Measurements from ENCODE around the gene HOOK1.
"Not testable (repeated sequence)": the region's sequence is repeated elsewhere in the genome, so short reads cannot be mapped to it uniquely, and the experiment has no call there.

Gene HOOK1

DNA sequence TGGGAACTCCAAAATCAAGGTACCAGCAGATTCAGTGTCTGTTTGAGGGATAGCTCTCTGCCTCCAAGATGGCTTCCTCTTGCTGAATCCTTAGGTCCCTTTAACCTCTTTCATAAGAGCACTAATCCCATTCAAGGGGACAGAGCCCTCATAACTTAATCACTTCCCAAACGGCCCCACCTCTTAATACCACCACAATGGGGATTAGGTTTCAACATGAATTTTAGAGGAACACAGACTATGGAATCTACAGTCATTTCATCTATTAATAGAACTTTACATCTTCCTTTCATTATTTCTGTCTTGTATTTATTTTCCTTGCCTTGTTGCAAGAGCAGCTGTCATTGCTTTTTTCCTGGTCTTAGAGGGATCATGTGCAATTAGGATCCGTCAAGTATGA lies 30.3 kb downstream of the HOOK1 start:
- Histone ChIP-seq H3K4me1 (ENCODE audit: insufficient read depth, low read length) (no peaks in the 10 kb centered on the region), H2AFZ (ENCODE audit: low read depth, low read length) (no peak overlapping the region), H3K36me3 (ENCODE audit: insufficient read depth, low read length) (no peaks in the 10 kb centered on the region), H3K4me3 (ENCODE audit: low read length) (no peak overlapping the region), H3K9me3 (ENCODE audit: low read length) (no peaks in the 10 kb centered on the region), H3K27me3 (ENCODE audit: insufficient read depth, low read length) (peaks cover 8% of the 10 kb centered on the region)

DNA sequence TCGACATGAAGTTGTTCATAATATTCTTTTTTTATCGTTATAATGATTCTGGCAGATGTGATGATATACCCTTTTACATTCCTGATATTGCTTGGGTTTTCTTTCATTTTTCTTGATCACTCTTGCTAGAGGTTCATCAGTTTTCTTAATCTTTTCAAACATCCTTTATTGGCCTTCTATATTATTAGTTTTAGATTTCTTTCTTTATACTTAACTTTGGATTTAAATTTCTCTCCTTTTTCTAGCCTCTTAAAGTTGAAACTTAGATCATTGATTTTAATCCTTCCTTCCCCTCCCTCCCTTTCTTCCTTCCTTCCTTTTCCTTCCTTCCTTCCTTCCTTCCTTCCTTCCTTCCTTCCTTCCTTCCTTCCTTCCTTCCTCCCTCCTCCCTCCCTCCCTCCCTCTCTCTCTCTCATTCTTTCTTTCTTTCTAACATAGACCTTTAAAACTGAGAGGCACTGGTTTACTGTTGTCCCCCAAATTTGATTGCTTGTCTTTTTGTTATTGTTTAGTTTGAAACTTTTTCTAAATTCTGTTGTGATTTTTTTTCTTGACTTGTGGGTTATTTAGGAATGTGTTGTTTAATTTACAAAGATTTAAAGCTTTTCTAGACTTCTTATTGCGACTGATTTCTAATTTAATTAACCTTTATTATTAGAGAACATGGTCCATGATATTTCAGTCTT lies 31.6 kb downstream of the HOOK1 start:
- peaks cover 8% of the 10 kb centered on the region for H3K27me3 ChIP-seq (ENCODE audit: insufficient read depth, low read length)
- H3K9me3 ChIP-seq (ENCODE audit: low read length) = no peaks in the 10 kb centered on the region
- H2AFZ ChIP-seq (ENCODE audit: low read depth, low read length) = no peak overlapping the region
- H3K36me3 ChIP-seq (ENCODE audit: insufficient read depth, low read length) = no peaks in the 10 kb centered on the region
- no peaks in the 10 kb centered on the region for H3K4me1 ChIP-seq (ENCODE audit: insufficient read depth, low read length)
- no peak overlapping the region for H3K4me3 ChIP-seq (ENCODE audit: low read length)

DNA sequence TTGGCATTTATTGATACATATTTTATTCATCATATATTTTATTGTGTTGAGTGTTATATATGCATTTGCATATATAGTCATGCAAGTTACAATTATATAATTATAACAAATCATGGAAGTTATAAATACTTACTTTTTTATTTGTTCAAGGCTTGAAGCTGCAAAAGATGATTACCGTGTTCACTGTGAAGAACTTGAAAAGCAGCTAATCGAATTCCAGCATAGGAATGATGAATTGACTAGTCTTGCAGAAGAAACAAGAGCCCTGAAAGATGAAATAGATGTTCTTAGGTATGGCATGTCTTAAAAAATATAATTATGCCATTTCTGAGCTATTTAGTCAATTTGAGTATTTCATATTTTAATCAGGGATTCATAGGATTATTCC lies 32.1 kb downstream of the HOOK1 start:
- Histone ChIP-seq H3K4me1 (ENCODE audit: insufficient read depth, low read length) (no peaks in the 10 kb centered on the region), H3K4me3 (ENCODE audit: low read length) (no peak overlapping the region), H3K9me3 (ENCODE audit: low read length) (no peaks in the 10 kb centered on the region), H3K36me3 (ENCODE audit: insufficient read depth, low read length) (no peaks in the 10 kb centered on the region), H2AFZ (ENCODE audit: low read depth, low read length) (no peak overlapping the region), H3K27me3 (ENCODE audit: insufficient read depth, low read length) (peaks cover 8% of the 10 kb centered on the region)

DNA sequence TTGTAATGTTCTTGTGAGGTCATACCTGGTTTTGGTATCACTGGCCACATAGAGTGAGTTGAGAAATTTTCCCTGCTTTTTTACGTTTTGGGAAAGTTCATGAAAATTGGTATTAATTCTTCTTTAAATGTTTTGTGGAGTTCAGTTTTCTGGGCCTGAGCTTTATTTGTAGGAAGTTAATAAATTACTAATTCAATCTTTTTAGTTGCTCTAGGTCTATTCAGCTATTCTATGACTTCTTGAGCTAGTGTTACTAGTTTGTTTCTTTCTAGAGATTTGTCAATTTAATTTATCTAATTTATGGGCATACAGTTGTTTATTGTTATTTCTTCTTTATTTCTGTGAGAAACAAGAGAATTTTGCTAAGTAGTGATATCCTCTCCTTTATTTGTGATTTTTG lies 37.4 kb downstream of the HOOK1 start:
- H3K4me3 ChIP-seq (ENCODE audit: low read length) = no peak overlapping the region
- H3K9me3 ChIP-seq (ENCODE audit: low read length) = no peaks in the 10 kb centered on the region
- H3K27me3 ChIP-seq (ENCODE audit: insufficient read depth, low read length) = no peaks in the 10 kb centered on the region
- H3K36me3 ChIP-seq (ENCODE audit: insufficient read depth, low read length) = no peaks in the 10 kb centered on the region
- H2AFZ ChIP-seq (ENCODE audit: low read depth, low read length) = no peak overlapping the region
- H3K4me1 ChIP-seq (ENCODE audit: insufficient read depth, low read length) = no peaks in the 10 kb centered on the region

DNA sequence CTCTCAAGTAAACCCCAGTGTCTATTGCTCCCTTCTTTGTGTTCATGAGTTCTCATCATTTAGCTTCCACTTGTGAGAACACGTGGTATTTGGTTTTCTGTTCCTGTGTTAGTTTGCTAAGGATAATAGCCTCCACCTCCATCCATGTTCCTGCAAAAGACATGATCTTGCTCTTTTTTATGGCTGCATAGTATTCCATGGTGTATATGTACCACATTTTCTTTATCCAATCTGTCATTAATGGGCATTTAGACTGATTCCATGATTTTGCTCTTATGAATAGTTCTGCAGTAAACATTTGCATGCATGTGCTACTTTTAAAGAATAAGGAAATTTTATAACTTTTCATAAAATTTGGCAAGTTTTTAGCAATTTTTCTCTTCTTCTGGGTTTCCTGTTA lies 40.5 kb downstream of the HOOK1 start:
- H3K27me3 ChIP-seq (ENCODE audit: insufficient read depth, low read length); H3K36me3 ChIP-seq (ENCODE audit: insufficient read depth, low read length); H3K9me3 ChIP-seq (ENCODE audit: low read length); H3K4me3 ChIP-seq (ENCODE audit: low read length); H2AFZ ChIP-seq (ENCODE audit: low read depth, low read length); H3K4me1 ChIP-seq (ENCODE audit: insufficient read depth, low read length): not testable (repeated sequence)

DNA sequence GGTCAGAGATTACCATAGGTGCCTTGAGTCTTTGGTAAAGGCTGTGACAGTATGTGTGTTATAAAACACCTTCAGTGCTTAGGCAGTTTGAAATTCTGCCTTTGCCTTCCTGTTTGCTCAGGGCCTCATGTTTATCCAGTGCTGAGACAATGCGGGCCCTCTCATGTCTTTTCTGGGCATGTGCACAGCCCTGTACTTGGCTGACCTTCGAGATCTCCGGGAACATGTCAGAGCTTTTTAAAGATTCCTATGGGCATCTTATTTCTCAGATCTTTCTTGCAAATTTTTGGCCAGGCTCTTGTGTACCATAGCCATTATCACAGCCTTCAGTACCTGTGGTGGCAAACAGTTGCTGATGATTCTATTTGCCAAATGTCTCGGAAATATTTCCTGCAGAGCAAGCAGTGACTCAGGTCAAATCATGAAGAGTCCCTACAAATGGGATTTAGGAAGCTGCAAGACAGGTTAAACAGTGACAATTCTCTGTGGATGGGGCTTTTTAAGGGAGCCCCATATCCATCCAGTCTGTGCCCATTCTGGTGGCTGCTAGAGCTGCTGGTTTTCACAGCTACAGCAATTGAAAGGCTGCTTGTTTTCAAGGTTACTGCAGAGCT lies 42.1 kb downstream of the HOOK1 start:
- H2AFZ ChIP-seq (ENCODE audit: low read depth, low read length) = no peak overlapping the region
- H3K4me1 ChIP-seq (ENCODE audit: insufficient read depth, low read length) = no peaks in the 10 kb centered on the region
- H3K27me3 ChIP-seq (ENCODE audit: insufficient read depth, low read length) = no peaks in the 10 kb centered on the region
- no peaks in the 10 kb centered on the region for H3K36me3 ChIP-seq (ENCODE audit: insufficient read depth, low read length)
- no peak overlapping the region for H3K4me3 ChIP-seq (ENCODE audit: low read length)
- no peaks in the 10 kb centered on the region for H3K9me3 ChIP-seq (ENCODE audit: low read length)

DNA sequence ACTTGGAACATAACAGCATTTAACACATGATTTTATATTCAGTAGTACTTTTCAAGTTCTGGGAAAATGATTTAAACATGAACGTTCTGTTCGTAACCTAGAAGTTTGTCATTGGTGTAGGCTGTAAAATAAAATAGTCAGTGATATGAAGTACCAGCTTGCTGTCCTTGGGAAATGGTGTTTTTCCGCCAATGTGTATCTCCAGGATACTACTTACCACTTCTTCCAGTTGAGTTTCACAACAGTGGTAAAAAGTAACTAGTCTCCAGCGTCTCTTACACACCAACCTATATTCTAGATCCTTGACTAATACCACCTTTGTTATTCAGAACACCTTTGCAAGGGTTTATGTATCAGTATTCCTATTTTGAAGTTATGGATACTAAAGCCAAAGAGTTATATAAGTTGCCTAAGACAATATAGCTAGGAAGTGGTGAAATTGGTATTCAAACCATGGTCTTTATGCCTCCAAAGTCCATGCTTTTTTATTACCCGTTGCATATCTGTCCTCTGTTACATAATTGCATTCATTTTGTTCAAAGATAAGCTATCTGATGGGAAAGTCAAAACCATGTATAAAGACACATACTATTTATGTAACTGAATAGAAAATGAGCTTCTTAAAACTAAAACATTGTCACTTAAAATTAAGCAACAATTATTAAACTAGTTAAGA lies 43.1 kb downstream of the HOOK1 start:
- no peaks in the 10 kb centered on the region for H3K36me3 ChIP-seq (ENCODE audit: insufficient read depth, low read length)
- no peaks in the 10 kb centered on the region for H3K4me1 ChIP-seq (ENCODE audit: insufficient read depth, low read length)
- no peaks in the 10 kb centered on the region for H3K27me3 ChIP-seq (ENCODE audit: insufficient read depth, low read length)
- no peak overlapping the region for H2AFZ ChIP-seq (ENCODE audit: low read depth, low read length)
- H3K4me3 ChIP-seq (ENCODE audit: low read length) = no peak overlapping the region
- H3K9me3 ChIP-seq (ENCODE audit: low read length) = no peaks in the 10 kb centered on the region

DNA sequence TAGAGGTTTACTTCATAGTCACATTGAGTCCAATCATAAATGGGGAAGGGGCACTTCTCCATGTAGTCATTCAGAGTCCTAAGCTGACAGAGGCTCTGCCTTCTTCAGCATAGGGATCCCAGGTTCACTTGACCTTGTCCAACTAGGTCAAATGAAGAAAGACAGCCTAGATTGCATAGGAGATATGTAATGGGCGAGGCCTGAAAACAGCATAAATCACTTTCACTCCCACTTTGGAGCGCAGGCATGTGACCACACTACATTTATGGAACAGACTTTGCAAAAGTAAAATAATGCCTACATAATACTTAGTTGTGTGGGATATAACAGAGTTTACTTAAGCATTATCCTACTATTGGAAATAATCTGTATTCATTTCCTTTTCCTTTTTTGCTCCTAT lies 51.7 kb downstream of the HOOK1 start:
- H3K9me3 ChIP-seq (ENCODE audit: low read length) = no peaks in the 10 kb centered on the region
- no peaks in the 10 kb centered on the region for H3K27me3 ChIP-seq (ENCODE audit: insufficient read depth, low read length)
- H2AFZ ChIP-seq (ENCODE audit: low read depth, low read length) = no peak overlapping the region
- H3K4me1 ChIP-seq (ENCODE audit: insufficient read depth, low read length) = no peaks in the 10 kb centered on the region
- H3K36me3 ChIP-seq (ENCODE audit: insufficient read depth, low read length) = no peaks in the 10 kb centered on the region
- H3K4me3 ChIP-seq (ENCODE audit: low read length) = no peak overlapping the region

DNA sequence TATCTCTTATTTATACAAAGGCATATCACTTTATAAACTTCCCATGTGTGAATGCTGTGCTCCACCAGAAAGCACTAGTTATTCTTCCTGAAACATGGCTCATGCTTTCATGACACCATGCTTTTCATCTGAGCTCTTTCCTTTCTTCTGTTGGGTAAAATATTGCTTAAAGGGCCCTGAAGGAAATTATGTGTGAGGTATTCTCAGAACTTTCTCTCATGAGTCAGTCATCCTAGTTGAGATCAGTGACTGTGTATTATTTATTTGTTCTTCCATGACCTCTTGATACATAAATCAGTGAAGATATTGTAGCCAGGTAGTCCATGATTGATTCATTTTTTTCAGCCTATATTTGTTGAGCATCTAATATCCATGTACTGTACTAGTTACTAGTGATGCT lies 57.0 kb downstream of the HOOK1 start:
- H3K4me3 ChIP-seq (ENCODE audit: low read length) = no peak overlapping the region
- H2AFZ ChIP-seq (ENCODE audit: low read depth, low read length) = no peak overlapping the region
- H3K36me3 ChIP-seq (ENCODE audit: insufficient read depth, low read length) = no peaks in the 10 kb centered on the region
- no peaks in the 10 kb centered on the region for H3K27me3 ChIP-seq (ENCODE audit: insufficient read depth, low read length)
- H3K9me3 ChIP-seq (ENCODE audit: low read length) = no peaks in the 10 kb centered on the region
- H3K4me1 ChIP-seq (ENCODE audit: insufficient read depth, low read length) = no peaks in the 10 kb centered on the region

DNA sequence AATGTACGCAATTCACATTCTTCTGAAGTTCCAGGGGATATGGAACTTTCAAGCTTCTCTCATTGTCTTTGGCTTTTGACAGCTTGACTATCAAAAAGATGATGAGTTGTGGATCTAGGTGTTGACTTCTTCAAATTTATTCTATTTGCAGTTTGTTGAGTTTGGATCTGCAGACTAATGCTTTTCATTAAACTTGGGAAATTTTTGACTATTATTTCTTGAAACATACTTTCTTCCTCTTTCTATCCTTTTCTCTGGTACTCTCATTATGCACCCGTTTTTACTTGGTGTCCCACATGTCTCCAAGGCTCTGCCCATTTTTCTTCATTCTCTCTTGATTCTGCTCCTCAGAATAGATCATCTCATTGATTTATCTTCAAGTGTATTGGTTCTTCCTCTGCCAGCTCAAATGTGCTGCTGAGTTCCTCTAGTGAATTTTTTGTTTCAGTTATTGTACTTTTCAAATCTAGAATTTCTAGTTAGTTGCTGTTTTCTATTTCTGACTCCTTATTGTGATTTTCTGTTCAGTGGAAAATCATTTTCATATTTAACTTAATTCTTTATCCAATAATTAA lies 62.4 kb downstream of the HOOK1 start:
- H3K4me1 ChIP-seq (ENCODE audit: insufficient read depth, low read length) = peaks cover 7% of the 10 kb centered on the region
- no peaks in the 10 kb centered on the region for H3K9me3 ChIP-seq (ENCODE audit: low read length)
- no peak overlapping the region for H3K4me3 ChIP-seq (ENCODE audit: low read length)
- no peaks in the 10 kb centered on the region for H3K36me3 ChIP-seq (ENCODE audit: insufficient read depth, low read length)
- H3K27me3 ChIP-seq (ENCODE audit: insufficient read depth, low read length) = no peaks in the 10 kb centered on the region
- H2AFZ ChIP-seq (ENCODE audit: low read depth, low read length) = no peak overlapping the region

DNA sequence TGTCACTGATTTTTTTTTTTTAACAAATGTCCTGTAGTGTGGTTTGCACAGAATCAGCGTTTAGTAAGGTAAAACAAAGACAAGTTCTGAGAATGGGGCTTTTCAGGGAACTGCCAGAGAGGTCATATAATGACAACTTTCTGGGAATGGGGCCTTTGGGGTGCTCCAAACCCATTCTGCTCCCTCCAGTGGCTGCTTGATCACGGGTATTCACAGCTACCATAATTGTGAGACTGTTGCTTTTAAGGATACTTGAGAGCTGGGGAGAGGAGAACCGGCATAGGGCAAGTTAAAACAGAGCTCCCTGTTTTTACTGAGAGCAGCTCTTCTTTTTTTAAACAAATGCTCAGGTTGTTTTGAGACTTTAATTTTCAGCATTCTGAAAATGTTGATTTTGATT lies 63.6 kb downstream of the HOOK1 start:
- Histone ChIP-seq H3K4me3 (ENCODE audit: low read length) (no peak overlapping the region), H3K36me3 (ENCODE audit: insufficient read depth, low read length) (no peaks in the 10 kb centered on the region), H2AFZ (ENCODE audit: low read depth, low read length) (no peak overlapping the region), H3K4me1 (ENCODE audit: insufficient read depth, low read length) (peaks cover 7% of the 10 kb centered on the region), H3K9me3 (ENCODE audit: low read length) (no peaks in the 10 kb centered on the region), H3K27me3 (ENCODE audit: insufficient read depth, low read length) (no peaks in the 10 kb centered on the region)

DNA sequence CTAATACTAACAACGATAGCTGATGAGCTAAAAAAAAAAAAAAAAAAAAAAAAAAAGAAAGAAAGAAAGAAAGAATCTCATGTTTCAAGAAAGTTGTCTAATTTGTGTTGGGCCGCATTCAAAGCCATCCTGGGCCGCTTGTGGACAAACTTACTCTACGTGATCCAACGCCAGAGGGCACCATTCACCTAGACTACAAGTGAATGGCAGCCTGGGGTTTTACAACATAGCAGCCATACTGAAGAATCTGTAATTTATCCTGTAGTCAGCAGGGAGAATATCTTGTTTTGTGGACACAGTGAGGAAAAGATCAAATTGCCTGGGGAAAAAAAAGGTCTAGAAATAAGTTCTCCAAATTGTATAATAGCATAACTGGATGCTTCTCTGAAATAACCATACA lies 64.8 kb downstream of the HOOK1 start:
- Histone ChIP-seq H3K4me3 (ENCODE audit: low read length) (no peak overlapping the region), H3K4me1 (ENCODE audit: insufficient read depth, low read length) (peaks cover 7% of the 10 kb centered on the region), H3K36me3 (ENCODE audit: insufficient read depth, low read length) (no peaks in the 10 kb centered on the region), H3K9me3 (ENCODE audit: low read length) (no peaks in the 10 kb centered on the region), H2AFZ (ENCODE audit: low read depth, low read length) (no peak overlapping the region), H3K27me3 (ENCODE audit: insufficient read depth, low read length) (no peaks in the 10 kb centered on the region)

DNA sequence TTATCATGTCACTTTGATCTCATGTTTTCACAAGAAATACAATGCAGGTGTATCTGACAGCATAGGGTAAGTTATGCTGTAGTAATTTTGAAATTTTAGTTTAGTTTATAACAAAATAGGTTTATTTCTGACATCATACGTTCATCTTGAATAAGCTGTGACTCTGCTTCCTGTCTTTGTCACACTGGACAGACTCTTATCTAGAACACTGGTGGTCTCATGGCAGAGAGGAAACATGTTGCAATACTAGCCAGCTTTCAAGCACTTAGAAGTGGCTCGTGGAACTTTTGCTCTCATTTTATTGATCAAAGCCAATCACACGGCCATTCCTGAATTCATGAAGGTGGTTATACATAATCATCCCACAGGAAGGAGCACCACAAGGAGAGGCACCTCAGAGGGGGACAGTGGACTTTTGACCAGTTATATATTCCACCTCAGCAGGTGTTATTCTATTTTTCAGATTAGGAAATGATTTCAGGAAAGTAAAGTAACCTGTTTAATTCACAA lies 65.3 kb downstream of the HOOK1 start:
- H3K9me3 ChIP-seq (ENCODE audit: low read length) = no peaks in the 10 kb centered on the region
- no peak overlapping the region for H3K4me3 ChIP-seq (ENCODE audit: low read length)
- H3K27me3 ChIP-seq (ENCODE audit: insufficient read depth, low read length) = no peaks in the 10 kb centered on the region
- no peak overlapping the region for H2AFZ ChIP-seq (ENCODE audit: low read depth, low read length)
- no peaks in the 10 kb centered on the region for H3K36me3 ChIP-seq (ENCODE audit: insufficient read depth, low read length)
- peaks cover 7% of the 10 kb centered on the region for H3K4me1 ChIP-seq (ENCODE audit: insufficient read depth, low read length)
